Stimulated activated CD4-positive, alpha-beta T cell treated with anti-CD3 and anti-CD28 coated beads, Interleukin-1b, Interleukin-23, amount 100 ng/mL, for 48 hours (primary cell): ENCODE measurements around the gene NDNF.

ENCODE experiments used
- DNase-seq: peaks from one replicate; pipeline ENCODE4 v3.0.0-alpha.2; 2020

Gene NDNF, protein sequence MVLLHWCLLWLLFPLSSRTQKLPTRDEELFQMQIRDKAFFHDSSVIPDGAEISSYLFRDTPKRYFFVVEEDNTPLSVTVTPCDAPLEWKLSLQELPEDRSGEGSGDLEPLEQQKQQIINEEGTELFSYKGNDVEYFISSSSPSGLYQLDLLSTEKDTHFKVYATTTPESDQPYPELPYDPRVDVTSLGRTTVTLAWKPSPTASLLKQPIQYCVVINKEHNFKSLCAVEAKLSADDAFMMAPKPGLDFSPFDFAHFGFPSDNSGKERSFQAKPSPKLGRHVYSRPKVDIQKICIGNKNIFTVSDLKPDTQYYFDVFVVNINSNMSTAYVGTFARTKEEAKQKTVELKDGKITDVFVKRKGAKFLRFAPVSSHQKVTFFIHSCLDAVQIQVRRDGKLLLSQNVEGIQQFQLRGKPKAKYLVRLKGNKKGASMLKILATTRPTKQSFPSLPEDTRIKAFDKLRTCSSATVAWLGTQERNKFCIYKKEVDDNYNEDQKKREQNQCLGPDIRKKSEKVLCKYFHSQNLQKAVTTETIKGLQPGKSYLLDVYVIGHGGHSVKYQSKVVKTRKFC

DNA sequence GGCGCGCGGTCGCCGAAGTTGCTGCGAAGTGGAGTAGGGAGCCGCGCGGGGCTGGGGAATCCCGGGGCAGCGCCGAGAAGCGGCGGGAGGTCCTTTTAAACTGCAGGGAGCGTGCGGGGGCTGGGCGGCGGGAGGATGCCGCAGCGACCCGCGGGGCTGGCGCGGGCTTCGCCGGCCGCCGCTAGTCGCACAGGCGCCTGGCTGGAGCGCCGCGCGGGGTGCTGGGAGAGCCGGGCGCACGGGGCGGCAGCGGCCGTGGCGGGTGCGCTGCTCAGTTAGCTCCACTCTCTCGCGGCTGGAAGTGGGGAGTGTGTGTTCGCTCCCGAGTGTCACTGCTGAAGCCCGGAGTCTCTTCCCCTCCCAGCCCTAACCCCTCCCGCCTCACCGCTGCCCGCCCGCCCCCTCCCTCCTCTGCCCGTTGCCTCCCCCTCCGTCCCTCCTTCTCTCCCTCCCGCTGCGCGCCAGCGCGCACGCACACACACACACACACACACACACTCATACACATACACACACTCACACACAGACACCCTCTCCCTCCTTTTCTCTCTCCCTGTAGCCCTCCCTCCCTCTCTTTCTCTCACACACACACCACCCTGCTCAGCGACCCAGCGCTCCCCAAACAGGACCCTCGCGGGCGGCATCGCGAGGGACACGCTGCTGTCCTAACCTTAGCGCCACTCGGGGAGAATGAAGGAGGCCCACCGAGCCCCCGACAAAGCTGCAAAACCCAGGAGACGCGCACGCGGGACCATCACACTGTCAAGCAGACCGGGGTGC lies at the start of gene NDNF:
TSS of gene NDNF (minus strand) at position 312 of the 780 bp plus-strand sequence. CDS start 26,698 bp downstream, outside the sequence.
- DNase-seq = peak; percentile 26

DNA sequence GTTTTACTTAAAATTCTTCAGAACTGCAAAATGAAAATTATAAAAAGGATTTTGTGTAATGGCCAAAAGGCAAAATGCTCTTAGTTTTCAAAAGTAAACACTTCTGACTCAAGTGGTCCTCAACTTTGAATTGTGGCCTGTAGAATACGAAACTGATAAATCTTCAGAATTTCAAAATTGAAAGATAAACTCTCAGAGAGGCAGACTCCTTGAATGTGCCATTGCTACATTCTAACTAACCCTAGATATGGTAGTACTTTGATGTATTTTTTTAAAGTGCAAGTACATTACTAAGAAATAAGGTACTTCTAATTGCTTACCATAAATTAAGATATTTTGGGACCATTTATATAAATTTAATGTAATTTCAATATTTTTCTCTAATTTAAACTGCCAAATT lies 47.4 kb upstream of the NDNF start:
- DNase-seq = no peak

DNA sequence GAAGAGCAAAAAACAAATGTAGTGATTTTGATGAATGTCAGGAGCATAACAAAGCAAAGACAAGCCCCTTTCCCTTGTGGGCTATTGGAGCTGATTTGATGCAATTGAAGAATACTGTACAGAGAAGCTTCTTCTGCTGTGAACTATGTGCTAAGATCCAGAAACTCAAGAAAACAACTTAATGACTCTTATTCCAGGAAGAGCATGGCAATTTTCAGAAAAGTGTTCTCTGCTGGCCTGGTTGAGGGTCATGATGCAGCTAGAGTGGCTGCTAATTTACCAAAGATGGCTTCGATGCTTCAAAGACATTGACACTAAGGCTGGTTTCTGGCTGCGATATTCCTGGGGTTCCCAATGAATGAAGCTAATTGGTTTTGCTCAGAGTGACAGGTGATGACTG lies 46.0 kb upstream of the NDNF start:
- DNase-seq = no peak

DNA sequence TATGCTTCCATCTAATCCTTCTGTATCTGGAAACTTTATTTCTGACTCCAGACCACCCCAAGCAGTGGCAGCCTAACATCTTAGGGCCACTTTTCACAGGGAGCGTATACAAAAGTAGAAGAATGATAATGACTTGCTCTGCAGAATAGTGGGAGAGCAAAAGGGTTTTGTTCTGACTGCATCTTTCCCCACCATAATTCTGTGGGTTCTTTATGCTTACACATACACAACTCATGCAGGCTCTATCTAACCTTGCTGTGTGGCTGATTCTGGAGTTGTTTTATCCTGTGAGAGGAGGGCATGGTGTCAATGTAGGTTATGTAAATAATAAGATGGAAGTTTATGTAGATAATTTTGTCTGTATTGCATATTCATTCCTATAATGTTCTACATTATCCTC lies 42.4 kb upstream of the NDNF start:
- DNase-seq = no peak

DNA sequence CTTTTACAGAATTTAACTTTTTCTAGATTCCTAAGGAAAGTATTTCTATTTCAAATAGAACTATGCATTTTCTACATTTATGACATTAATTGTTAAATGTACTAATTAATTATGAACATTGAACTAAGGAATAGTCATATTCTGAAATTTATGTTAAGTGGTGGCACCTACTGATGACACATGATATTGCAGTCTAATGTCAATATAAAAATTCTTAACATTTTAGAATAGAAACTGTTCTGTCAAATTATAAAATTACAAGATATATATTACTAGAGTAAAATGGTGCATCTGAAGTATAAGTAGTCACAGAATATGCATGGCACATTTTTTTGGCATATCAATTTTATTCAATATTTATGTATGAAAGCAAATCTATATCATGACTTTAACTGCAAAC lies 40.2 kb upstream of the NDNF start:
- no peak for DNase-seq

DNA sequence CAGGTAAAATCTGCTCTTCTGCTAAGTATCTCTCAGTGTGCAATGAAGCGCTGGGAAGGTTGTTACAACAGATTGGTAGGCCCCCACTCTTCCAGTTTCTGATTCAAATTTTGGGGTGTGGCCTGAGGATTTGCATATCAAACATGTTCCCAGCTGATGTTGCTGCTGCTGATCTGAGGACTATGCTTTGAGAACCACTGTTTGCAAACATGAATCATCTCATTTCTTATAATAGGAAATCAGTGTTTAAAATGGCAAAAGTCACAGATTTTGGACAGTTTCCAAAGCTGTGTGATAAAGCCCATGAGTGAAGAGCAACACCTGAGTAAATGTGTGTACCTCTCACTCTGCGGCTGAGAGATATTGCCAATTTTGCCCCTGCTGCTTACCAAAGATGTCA lies 36.2 kb upstream of the NDNF start:
- no peak for DNase-seq

DNA sequence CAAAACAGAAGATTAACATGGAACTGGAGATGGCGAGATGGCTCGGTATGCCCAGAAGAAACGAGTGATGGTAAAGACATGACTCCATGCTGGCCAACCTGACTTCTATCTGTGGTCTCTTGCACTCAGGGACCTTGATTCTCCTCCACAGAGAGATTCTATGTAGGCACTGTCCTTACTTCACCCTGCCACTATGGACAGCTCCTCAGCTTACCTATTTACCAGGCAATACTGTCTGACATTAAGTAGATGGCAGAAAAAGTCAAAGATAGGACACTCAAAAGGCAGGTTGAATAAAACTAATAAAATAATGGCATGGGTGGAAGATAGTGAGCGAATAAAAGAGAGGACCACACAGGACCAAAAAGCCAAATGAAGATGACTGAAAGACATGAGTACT lies 35.2 kb upstream of the NDNF start:
- no peak for DNase-seq

DNA sequence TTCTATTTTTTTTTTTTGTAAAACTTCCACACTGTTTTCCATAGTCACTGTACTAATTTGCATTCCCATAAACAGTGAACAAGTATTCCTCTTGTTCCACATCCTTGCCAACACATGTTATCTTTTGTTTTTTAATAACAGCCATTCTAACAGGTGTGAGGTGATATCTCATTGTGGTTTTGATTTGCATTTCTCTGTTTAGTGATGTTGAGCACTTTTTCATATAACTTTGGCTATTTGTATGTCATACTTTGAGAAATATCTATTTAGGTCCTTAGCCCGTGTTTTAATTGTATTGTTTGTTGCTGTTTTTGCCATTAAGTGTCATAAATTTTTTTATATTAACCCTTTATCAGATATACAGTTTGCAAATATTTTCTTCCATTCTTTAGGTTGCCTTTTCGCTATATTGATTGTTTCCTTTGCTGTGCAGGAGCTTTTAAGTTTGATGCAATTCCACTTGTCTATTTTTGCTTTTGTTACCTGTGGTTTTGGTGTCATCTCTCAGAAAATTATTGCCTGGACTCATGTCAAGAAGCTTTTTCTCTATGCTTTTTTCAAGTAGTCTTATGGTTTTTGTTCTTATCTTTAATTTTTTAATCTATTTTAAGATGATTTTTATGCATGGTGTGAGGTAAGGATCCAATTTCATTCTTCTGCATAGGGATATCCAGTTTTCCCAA lies 27.9 kb upstream of the NDNF start:
- no peak for DNase-seq

DNA sequence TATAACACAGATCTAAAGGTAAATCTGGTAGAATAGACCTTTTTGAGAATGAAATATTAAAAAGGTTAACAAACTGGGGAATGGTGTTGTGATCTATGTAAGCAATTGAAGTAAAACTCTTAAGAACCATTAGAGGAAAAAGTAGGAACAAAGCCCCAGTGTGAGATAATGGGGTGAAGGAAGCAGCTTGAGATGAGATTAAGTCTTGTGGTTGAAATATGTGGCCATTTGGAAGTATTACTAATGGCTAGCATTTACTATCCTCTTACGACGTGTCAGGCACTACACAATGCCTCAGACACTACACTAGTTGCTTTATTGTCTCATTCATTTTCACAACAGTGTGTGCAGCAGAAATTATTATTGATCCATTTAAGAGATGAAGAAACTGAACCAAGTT lies 25.9 kb upstream of the NDNF start:
- DNase-seq = no peak

DNA sequence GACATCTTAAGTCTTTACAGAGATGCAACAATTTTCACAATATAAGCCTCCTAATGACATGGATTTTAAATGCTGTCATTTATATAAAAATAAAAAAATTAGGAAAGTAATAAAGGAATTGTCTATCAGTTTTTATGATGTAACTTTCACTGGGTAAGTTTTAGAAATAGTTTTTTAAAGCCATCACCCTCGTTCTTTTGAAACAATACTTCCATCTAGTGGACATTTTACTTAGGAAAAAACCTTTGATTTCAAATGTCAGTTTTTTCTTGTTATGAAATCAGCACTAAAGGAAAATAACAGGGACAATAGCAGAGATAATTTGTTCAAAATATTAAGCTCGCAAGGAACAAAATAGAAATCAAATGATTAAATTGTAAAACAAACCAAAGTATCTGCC lies 24.3 kb upstream of the NDNF start:
- DNase-seq = no peak

DNA sequence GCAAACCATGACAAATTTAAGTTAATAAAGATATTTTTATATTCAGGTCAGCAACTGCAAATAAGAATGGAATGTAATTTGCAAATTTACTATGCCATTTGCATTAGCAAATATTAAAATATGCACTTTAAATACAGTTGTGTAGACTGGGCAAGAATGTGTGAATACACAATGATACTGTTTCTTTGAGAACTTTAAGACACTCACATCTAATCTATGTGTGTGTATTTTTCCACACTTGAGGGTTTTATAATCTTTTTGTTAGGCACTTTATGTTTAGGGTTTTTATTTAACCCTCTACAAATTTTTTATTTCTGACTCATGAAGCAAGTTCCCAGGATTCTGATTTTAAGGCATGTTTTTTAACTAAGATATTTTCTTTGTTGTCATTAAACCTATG lies 23.9 kb upstream of the NDNF start:
- no peak for DNase-seq

DNA sequence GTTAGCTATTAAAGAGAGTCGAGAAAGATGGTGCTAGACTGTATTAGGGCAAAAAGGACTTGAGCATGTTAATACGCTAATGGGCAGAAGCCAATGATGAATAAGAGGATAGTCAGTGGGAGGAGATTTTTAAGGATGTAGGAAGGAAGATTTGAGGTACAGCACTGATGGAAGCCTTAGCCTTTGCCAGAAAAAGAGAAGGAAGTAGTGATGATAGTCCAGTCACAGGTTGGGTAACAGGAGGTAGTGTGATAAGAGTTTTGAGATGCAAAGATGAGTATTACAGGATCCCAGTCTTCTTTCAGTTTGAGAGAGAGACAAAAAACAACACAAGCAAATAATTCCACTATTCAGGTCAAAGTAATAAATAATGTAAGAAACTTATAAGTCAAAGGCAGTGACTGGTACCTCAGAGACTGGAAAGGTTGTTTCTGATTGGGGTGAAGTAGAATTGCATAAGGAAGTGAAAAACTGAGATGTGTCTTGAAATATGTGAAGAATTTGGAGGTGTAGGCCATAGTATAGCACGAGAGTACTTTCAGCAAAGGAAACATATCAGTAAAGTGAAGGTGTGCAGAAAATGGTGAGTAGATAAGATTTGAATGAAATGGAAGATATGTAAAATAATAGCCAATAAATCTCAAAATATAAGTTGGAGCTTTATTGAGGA lies 22.1 kb upstream of the NDNF start:
- no peak for DNase-seq

DNA sequence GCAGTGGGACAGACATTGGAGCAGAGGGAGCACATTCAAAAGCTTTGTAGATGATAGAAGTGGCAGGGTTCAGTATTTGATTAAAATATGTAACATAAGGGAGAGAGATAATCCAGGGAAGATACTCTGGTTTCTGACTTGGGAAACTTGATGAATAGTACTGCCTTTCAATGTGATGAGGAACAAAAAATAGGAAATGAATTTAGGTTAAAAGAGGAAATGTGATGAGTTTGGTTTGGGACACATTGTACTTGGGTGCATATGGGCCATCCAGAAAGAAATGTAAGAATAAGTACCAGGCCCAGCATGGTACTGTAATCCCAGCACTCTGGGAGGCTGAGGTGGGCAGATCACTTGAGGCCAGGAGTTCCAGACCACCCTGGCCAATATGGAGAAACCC lies 20.9 kb upstream of the NDNF start:
- no peak for DNase-seq

DNA sequence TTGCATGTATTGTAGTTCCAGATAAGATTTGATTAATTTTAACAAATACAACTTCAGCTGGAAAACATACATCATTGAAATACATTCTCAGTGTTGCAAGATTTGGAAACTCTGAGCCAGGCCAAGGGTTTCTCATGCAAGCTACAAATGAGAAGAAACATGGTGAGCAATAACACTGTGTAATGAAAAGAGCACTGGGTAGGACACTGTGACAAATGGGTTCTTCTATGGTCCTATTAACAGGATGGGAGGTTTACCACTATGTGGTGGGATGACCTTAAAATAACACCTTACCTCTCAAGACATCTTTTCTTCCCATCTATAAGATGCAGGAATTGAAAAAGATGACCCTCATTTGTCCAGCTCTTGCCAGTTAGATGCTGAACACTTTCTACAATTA lies 19.6 kb upstream of the NDNF start:
- no peak for DNase-seq

DNA sequence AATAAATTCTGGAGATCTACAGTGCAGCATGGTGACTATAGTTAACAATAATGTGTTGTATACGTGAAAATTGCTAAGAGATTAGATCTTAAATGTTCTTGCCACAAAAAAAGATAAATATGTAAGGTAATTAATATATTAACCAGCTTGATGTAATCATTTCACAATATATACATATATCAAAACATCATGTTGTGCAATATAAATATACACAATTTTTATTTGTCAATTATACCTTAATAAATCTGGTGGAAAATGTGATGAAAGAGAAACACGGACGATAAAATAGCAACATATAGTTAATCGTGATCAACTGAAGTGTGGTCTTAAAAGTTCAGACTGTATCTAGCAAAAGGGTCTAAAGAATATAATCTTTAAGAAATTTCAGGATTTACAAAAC lies 16.5 kb upstream of the NDNF start:
- no peak for DNase-seq

DNA sequence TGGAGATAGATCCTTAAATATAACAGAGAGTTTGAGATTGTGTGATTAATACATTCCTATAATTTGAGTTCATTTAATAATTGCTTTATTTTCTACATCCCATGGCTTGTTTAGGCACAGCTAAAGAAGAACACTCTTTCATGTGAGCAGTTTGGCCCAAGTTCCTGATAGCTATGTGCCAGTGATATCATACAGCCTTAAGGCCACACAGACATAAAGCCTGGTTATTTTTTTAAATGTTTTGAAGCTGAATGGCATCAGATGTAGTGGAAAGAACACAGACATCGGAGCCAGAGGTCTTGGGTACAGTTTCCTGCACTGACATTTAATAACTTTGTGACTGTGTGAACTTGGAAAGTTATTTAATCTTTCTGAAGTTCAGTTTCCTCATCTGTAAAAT lies 7.0 kb upstream of the NDNF start:
- no peak for DNase-seq

DNA sequence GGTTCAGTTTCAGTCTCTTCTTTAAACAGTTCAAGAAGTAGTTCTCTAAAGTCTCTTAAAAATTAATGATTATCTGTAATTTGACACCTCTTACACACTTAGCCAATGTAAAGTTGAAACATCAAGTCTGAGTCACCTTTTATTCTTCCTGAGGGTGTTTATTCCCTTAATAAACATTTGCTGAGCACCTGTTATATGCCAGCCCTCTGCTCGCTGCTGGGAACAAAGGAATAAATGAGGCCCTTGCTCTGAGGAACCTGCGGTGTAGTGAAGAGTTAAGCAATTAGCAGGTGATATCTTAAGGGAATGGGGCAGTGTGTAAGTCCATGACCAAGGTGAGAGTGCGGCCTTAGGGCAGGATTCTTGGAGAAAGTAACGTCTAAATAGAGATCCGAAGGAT lies 5.2 kb upstream of the NDNF start:
- no peak for DNase-seq

DNA sequence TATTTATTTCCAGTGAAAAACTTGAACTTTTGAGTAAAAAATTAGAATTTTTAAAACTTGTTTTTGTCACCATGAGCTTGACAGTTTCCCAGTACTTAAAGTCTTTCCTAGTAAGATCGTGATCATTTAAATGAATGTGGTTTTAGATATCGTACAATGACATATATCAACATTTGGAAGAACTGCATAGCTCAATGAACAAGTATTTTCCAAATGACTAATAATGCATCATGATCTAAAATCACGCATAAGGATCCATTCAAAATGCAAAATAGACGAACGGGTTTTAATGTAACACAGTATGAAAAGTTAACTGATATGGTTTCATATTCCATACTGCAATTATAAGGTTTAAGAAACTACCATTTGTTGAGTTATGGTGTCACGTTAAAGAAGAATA lies 4.1 kb upstream of the NDNF start:
- no peak for DNase-seq

DNA sequence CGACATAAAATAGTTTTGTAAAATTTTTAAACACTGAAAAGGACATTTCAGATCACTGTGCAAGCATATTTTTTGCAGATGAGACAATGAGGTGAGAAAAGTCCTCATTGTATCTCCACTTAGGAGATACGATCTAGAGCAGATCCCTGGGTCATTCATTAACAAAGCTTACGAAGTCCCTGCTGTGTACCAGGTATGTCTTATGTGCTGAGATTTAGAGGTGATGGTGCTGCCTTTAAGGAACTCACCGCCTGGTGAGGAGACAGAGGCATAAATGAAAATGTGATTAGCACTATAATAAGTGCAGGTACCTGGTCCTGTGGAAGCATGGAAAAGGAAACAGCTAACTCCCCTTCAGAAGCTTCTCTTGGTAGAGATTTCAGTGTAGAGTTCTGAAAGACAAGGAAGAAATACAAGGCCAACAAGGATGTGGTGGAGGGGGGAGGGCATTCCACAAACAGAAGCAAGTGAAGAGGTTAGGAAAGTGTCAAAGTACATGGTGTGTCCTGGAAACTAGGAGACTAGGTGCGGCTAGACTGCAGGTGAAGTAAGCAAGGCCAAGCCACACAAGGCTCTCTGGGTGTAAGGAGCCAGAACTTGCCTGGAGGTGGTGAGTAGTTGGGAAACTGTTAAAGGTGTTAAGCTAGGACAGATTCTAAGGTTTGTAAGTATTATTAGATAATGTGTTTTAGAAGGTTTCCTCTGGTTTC lies 1.5 kb upstream of the NDNF start:
- no peak for DNase-seq

DNA sequence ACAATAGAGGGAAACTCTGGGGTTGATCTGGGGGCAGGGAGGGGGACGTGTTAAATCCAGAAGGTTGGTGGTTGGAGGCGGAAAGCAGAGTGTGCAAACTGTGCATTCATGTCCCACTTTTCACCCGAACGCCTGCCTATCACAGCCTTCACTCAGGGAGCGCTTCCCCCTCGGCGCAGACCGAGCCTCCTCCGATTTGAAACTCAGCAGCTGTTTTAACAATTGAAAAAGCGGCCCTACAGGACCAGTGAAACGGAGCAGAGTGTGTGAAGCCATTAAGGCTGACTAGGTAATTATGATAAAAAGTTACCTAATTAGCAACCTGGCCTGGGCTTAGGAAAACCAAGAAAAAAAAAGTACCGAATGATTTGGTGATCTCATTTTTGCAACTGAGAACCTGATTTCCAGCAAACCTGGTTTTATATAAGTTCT lies 685 bp upstream of the NDNF start:
- DNase-seq = no peak

DNA sequence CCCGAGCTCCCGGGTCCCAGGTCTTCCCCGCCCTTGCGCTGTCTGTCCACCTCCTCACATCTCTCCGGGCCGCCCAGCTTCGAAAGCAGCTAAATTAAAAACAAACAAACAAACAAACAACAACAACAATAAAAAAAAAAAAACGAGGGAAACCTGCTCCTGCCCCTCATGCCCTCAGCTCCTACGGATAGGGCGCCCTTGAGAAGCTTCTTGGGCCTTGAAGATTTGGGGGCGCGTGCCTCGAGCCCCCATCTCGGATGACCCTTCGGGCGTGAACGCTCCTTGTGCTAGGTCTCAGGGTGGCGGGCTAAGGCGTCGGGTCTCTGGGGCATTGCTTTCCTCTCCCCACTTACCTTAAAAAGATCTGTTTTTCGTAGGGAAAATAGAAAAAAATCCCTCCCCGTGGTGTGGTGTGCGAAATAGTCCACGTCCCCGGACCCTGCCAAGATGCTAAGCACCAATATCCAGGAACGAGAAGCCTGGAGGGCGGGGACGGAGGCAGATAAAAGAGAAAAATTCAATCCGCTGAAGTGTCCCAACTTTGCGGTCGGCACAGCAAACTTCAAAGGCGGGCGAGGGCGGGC lies 603 bp downstream of the NDNF start:
- DNase-seq = no peak
